Endothelial cell of coronary artery (primary cell): ENCODE measurements around the gene NAPB. TPM values are rescaled to one million over a fixed set of nuclear protein-coding genes. Genes with fewer than 3 reads are reported as not detected.

Source experiments
- total RNA-seq: library from RNA; depleted of rRNA; stranded (reverse); fragments of >200 nt; gene quantifications from 2 replicates; pipeline ENCODE4 v1.2.3, GENCODE V29; 2014

NAPB gene
- total RNA-seq, result 5.8 and 11.1 TPM in 2 replicates

DNA sequence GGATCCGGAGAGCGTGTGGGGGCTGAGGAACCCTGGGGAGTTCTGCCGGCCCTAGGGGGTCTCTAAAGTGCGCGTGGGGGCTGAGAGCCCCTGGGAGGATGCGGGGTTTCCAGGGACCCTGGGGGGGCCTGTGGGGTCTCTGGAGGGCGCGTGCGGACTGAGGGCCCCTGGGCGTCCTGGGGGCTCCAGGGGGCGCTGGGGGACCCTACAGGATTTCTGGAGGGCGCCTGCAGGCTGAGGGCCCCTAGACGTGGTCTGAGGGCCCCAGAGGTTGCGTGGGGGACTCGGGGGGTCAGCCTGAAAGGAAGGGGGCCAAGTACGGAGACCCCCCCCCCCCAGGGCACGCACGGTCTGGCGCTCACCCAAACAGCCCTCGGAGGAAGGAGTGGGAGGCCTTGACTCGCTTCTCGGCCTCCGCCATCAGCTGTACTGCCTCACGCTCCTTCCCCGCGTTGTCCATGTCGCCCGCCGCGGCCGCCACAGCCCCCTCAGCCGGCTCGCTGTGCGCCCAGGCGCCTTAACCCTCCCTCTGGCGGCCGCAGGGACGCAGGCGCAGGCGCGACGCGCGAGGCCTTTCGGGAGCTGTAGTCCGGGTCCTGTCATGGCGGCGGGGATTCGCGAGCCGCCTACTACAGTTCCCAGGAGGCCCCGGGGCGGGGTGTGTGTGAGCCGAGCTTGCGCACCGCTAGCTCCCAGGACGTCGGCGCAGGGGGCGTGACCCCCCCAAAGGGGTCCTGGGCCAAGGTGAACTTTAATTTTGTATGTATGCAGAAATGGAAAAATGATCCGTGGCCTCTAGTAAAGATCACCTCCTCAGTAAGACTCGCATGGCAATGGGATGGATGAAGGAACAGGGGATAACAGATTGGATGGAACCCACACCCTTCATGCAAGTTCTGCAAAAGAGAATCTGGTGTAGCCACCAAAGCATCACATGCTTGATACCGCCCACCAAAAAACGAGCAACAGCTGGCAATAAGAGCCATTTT lies at the start of gene NAPB:
Gene NAPB, minus strand, starts transcription at position 546 of the 989 bp plus-strand sequence. Its CDS starts 86 bp downstream, at position 460.

DNA sequence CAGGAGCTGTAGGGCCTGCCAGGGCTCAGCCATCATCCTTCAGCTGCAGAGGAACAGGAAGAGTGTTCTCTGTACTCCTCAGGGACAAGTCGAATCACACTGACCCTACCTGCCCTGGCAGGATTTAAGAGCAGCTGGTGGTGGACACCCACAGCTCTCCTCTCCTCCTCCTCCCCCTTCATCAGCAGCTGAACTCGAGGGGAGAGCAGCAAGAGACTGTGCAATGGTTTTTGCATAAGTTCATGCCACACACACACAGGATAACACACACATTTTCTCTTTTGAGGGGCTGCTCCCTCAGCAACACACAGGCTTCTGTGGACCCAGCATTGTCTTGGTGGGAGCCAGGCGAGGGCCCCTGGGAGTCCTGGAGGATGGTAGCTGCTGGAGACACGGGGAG lies 31.5 kb upstream of the NAPB start, which contains the start of gene CST11:
Gene CST11, minus strand, starts transcription at position 101 of the 400 bp plus-strand sequence. Its CDS starts 65 bp downstream, at position 36.

DNA sequence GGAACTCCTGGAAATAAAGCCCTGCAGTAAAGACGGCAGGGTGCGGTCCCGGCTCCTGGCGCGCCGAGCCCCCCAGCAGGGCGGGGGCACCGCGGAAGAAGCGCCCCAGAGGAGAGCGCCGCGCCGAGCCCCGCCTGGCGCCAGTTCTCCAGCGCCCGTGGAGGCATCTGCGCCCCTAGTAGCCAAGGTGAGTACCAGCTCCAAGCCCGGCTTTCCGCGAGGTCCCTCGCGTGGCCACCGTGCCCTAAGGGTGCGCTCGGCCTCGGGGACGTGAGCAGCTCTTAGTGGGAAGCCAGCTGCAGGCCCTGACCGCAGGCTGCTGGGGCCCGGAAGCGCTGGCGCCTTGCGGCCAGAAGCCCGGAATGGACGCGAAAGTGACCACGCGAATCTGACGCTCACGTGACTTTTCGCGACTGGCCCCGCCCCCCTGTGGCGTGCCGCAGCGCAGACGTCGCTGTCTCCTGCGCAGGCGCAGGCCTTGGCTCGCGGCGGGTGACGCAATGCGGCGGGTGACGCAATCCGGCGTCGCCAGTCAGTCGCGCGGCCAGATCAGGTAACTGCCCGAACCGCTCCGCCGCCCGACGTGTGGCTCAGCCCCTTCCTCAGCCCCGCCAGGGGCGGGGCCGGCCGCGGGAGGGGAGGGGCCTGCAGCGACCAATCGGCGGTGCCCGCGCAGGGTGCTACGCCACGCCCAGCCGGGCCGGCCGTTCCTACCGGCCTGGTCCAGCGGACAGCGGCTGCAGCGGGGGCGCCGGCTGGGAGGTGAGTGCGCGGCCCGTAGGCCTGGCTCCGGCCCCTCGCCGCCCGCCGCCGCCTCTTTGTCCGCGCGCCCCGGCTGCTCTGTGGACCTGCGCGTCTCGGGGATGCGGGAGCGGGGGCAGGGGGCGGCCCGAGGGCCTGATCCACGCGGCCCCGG lies 59.6 kb downstream of the NAPB start, which contains the start of gene GZF1:
Gene GZF1, plus strand, starts transcription at position 707 of the 916 bp plus-strand sequence. CDS start 2,202 bp downstream, outside the sequence.

DNA sequence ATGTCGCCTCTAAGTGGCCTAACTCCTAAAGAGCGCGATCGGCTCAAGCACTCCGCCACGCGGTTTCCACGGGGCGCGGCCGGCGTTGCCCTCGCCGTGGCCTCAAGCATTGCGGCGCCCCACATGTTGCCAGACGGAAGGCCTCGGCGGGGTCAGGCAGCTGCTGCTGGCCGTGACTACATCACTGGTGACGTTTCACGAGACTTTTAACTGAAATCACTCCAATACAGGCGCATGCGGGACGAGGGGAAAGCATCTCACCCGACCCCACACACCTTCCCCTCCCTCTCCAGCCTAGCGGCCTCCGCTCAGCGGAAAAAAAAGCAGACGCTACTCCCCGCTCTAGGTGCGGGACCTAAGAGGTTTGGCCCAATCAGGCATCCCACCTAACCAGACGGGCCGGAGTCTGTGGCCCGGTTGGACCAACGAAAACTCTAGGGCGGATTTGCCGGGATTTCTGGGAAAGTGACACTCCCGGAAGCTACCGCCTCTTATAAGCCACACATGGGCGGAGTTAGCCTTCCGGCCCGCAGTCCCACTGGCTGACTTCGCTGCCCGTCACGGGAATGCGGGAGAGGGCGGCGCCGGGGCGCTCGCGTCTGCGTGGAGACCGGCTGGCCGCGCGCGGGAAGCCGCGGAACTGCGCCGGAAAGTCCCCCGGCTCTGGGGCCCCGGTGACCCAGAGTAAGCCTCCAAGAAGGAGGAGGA lies 70.9 kb downstream of the NAPB start, which contains the start of gene NXT1:
Gene NXT1, plus strand, starts transcription at position 596 of the 708 bp plus-strand sequence. CDS start 3,251 bp downstream, outside the sequence.

Other genes starting within 250 kb of the NAPB start
- gene NXT1, start 70.7 kb downstream of the NAPB start, total RNA-seq, result 27.7 and 31.3 TPM in 2 replicates
- gene GZF1, start 59.3 kb downstream of the NAPB start, total RNA-seq, result 18.4 and 28.7 TPM in 2 replicates
- gene CSTL1, start 18.2 kb upstream of the NAPB start, total RNA-seq, result not detected in 2 replicates
- not detected in 2 replicates for gene CST11, start 31.4 kb upstream of the NAPB start, total RNA-seq
- not detected in 2 replicates for gene CST8, start 69.6 kb upstream of the NAPB start, total RNA-seq
- gene CST9L, start 147.0 kb upstream of the NAPB start, total RNA-seq, result not detected in 2 replicates
- gene CST9, start 184.4 kb upstream of the NAPB start, total RNA-seq, result not detected in 2 replicates
- 84.3 and 111 TPM in 2 replicates for gene CST3, start 216.5 kb upstream of the NAPB start, total RNA-seq